Chondrocyte (in vitro differentiated cells): ENCODE measurements around the gene PLXDC2. TPM values are rescaled to one million over a fixed set of nuclear protein-coding genes. Genes with fewer than 3 reads are reported as not detected.
"Not testable (repeated sequence)": the region's sequence is repeated elsewhere in the genome, so short reads cannot be mapped to it uniquely, and the experiment has no call there.

Source experiments
- DNase-seq: peaks from one replicate; pipeline ENCODE4 v3.0.0; 2021; ENCODE audit warnings: mixed read lengths, low spot score
- H3K27ac Mint-ChIP-seq: one replicate; pipeline ENCODE4 v1.8.0; 2021; ENCODE audit warnings: mild to moderate bottlenecking, moderate library complexity, mixed read lengths; ENCODE audit not compliant: unreplicated experiment
- H3K27me3 Mint-ChIP-seq: 2 replicates; pipeline ENCODE4 v1.8.0; 2021; ENCODE audit warnings: low read depth, mixed read lengths
- H3K36me3 Mint-ChIP-seq: 2 replicates; pipeline ENCODE4 v1.8.0; 2021; ENCODE audit warnings: low read depth, mixed read lengths
- H3K4me1 Mint-ChIP-seq: 2 replicates; pipeline ENCODE4 v1.8.0; 2021; ENCODE audit warnings: low read depth, mild to moderate bottlenecking, mixed read lengths
- H3K4me3 Mint-ChIP-seq: one replicate; pipeline ENCODE4 v1.8.0; 2021; ENCODE audit warnings: mild to moderate bottlenecking, moderate library complexity, mixed read lengths; ENCODE audit not compliant: unreplicated experiment
- H3K9me3 Mint-ChIP-seq: 2 replicates; pipeline ENCODE4 v1.8.0; 2021; ENCODE audit warnings: low read depth, mixed read lengths
- CTCF ChIP-seq: fragments of 200-600 bp; sonication (generic); IDR thresholded peaks from 2 replicates; pipeline ENCODE4 v1.5.0; 2021; ENCODE audit warnings: antibody characterized with exemption, mild to moderate bottlenecking, moderate library complexity
- long read RNA-seq: library from polyadenylated mRNA; stranded (forward); transcript quantifications from one replicate; pipeline ENCODE4 v2.0.0, GENCODE V29; 2021
- total RNA-seq: library from RNA; stranded (reverse); gene quantifications from 3 replicates; pipeline ENCODE4 v1.2.1, GENCODE V29; 2021

PLXDC2 gene
- total RNA-seq = 84.3 to 203 TPM (median 88.5 TPM) in 3 replicates
- long read RNA-seq, full-length matches to known transcripts = 52 of 56 reads
- long read RNA-seq, partial matches to known transcripts = 2 of 56 reads
- long read RNA-seq, other reads (novel, unspliced or antisense) = 2 of 56 reads

DNA sequence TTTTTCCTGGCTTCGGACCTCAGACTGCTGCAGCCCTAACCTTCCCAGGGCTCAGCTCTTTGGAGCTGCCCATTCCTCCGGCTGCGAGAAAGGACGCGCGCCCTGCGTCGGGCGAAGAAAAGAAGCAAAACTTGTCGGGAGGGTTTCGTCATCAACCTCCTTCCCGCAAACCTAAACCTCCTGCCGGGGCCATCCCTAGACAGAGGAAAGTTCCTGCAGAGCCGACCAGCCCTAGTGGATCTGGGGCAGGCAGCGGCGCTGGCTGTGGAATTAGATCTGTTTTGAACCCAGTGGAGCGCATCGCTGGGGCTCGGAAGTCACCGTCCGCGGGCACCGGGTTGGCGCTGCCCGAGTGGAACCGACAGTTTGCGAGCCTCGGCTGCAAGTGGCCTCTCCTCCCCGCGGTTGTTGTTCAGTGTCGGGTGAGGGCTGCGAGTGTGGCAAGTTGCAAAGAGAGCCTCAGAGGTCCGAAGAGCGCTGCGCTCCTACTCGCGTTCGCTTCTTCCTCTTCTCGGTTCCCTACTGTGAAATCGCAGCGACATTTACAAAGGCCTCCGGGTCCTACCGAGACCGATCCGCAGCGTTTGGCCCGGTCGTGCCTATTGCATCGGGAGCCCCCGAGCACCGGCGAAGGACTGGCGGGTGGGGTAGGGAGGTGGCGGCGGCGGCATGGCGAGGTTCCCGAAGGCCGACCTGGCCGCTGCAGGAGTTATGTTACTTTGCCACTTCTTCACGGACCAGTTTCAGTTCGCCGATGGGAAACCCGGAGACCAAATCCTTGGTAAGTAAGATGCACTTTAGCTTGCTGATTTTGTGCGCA, at the start of gene PLXDC2:
Gene PLXDC2, plus strand, starts transcription at position 22 of the 820 bp plus-strand sequence.
- peaks cover 6% of the 10 kb centered on the region for H3K36me3 Mint-ChIP-seq
- peak within 1 kb of the TSS; percentile 97 for H3K27ac Mint-ChIP-seq
- peak within 1 kb of the TSS; percentile 98 for H3K4me3 Mint-ChIP-seq
- H3K27me3 Mint-ChIP-seq = no peaks in the 10 kb centered on the region
- peak; percentile 86 for DNase-seq
- H3K4me1 Mint-ChIP-seq = peaks cover 54% of the 10 kb centered on the region
- no peak for TF ChIP-seq CTCF
- peaks cover 3% of the 10 kb centered on the region for H3K9me3 Mint-ChIP-seq

- TF ChIP-seq CTCF = no peak
- no peaks in the 10 kb centered on the region for H3K9me3 Mint-ChIP-seq
- peaks cover 8% of the 10 kb centered on the region for H3K4me1 Mint-ChIP-seq
- no peak overlapping the region for H3K4me3 Mint-ChIP-seq
- DNase-seq = no peak
- no peak overlapping the region for H3K27ac Mint-ChIP-seq
- no peaks in the 10 kb centered on the region for H3K36me3 Mint-ChIP-seq
- H3K27me3 Mint-ChIP-seq = no peaks in the 10 kb centered on the region
Measured at GRCh38 chr10:19767876-19768275, 48.4 kb upstream of the PLXDC2 start.

- DNase-seq, H3K4me3 Mint-ChIP-seq, H3K27ac Mint-ChIP-seq, H3K4me1 Mint-ChIP-seq, H3K27me3 Mint-ChIP-seq, H3K36me3 Mint-ChIP-seq, H3K9me3 Mint-ChIP-seq: not testable (repeated sequence)
Measured at GRCh38 chr10:19769826-19770225, 46.4 kb upstream of the PLXDC2 start.

DNA sequence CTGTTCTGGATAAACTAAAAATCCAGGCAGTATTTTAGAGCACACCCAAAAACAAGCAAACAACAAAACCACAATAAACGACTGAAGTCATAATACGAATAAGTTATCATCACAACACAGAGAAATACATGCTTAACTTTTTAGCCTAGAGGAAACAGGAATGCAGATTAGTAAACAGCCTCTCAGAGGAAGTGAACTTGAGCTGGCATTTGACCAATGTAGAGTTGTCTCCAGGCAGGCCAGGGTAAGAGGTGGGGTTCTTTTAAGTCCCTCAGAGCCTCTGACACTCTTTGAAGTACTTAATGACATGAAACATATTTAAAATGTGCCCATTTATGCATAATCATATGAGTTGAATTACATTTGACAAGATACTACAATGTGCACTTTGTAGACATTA, 43.3 kb upstream of the PLXDC2 start:
- peaks cover 8% of the 10 kb centered on the region for H3K4me1 Mint-ChIP-seq
- no peak for DNase-seq
- no peak overlapping the region for H3K4me3 Mint-ChIP-seq
- TF ChIP-seq CTCF = no peak
- H3K9me3 Mint-ChIP-seq = no peaks in the 10 kb centered on the region
- no peak overlapping the region for H3K27ac Mint-ChIP-seq
- no peaks in the 10 kb centered on the region for H3K27me3 Mint-ChIP-seq
- no peaks in the 10 kb centered on the region for H3K36me3 Mint-ChIP-seq

GRCh38 chr10:19775296-19775695, 40.9 kb upstream of the PLXDC2 start:
- H3K27me3 Mint-ChIP-seq = no peaks in the 10 kb centered on the region
- no peaks in the 10 kb centered on the region for H3K9me3 Mint-ChIP-seq
- no peaks in the 10 kb centered on the region for H3K4me1 Mint-ChIP-seq
- H3K4me3 Mint-ChIP-seq = no peak overlapping the region
- no peak for TF ChIP-seq CTCF
- DNase-seq = no peak
- no peak overlapping the region for H3K27ac Mint-ChIP-seq
- H3K36me3 Mint-ChIP-seq = no peaks in the 10 kb centered on the region
